HCT116 (cell line): ENCODE results near the gene KRT13.

Experiments
- POLR2AphosphoS5 ChIP-seq: IDR thresholded peaks from 2 replicates; pipeline ENCODE4 v1.6.1; 2011; ENCODE audit warnings: mild to moderate bottlenecking, low read depth, low read length, moderate library complexity
- YY1 ChIP-seq: IDR thresholded peaks from 2 replicates; pipeline ENCODE4 v1.6.1; 2011; ENCODE audit warnings: low read length, low read depth, moderate library complexity, mild to moderate bottlenecking; ENCODE audit not compliant: insufficient replicate concordance; ENCODE audit errors: extremely low read depth

GRCh38 chr17:41463746-41464145, 41.7 kb downstream of the KRT13 start:
- TF ChIP-seq YY1 (no peak), POLR2AphosphoS5 (no peak)
